ENCODE data around the gene SLC26A6. TPM values are rescaled to one million over a fixed set of nuclear protein-coding genes. Genes with fewer than 3 reads are reported as not detected.

Gene SLC26A6
- total RNA-seq, 1 donor from 2014 or later = 19.9 TPM

DNA sequence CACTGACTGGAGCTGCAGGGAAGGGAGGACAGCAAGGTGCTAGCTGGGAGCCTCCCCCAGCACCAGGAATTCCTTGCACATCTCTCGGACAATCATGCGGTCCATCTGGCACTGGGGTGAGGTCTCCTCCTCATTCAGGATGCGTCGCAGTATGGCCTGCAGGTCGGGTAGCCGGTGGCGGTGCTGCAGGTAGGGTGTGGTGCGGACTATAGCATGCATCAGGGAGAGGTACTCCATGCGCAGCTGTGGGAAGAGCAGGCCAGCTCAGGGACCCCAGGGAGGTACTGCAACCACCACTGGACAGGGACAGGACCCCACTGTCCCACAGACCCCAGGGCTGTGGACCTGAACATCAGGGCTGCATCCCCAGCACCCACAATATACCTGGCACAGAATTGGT lies 39.2 kb upstream of the SLC26A6 start:
- no peaks in the 10 kb centered on the region for H3K27me3 ChIP-seq
- intact Hi-C loops (cut with DNase I) = no loop called here
- H3K27ac ChIP-seq = no peak overlapping the region
- peaks cover 16% of the 10 kb centered on the region for H3K36me3 ChIP-seq
- no peak for TF ChIP-seq CTCF (IDR thresholded peaks at IDR 0.05)
- H3K4me3 ChIP-seq = no peak overlapping the region
- no peak for ATAC-seq
- H3K4me1 ChIP-seq = no peaks in the 10 kb centered on the region
- H3K9me3 ChIP-seq = no peaks in the 10 kb centered on the region
- DNase-seq = no peak

DNA sequence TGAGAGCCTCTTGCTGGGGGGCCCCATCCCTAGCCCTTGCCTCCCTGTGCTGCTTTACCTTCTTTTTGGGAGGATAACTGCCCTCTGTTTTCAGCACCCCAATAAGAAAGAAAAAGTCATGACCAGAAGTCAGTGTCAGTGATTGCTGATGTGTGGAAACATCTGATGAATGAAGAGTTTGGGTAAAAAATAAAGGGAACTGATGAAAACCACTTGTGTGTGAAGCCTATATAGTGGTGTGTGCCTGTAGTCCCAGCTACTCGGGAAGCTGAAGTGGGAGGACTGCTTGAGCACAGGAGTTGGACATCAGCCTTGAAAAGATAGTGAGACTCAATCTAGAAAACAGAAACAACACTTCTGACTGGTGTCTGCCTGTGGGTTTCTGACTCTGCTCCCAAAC lies 37.3 kb upstream of the SLC26A6 start:
- Histone ChIP-seq H3K27ac (no peak overlapping the region), H3K4me1 (no peaks in the 10 kb centered on the region), H3K36me3 (peaks cover 6% of the 10 kb centered on the region), H3K4me3 (no peak overlapping the region), H3K27me3 (no peaks in the 10 kb centered on the region), H3K9me3 (no peaks in the 10 kb centered on the region)
- DNase-seq (no peak), ATAC-seq (no peak)
- intact Hi-C loops (cut with DNase I) = no loop called here
- no peak for TF ChIP-seq CTCF (IDR thresholded peaks at IDR 0.05)

- intact Hi-C loops (cut with DNase I) = no loop called here
- DNase-seq = no peak
- H3K27me3 ChIP-seq = peaks cover 31% of the 10 kb centered on the region
- no peaks in the 10 kb centered on the region for H3K36me3 ChIP-seq
- H3K27ac ChIP-seq = no peak overlapping the region
- H3K4me3 ChIP-seq = no peak overlapping the region
- no peak for TF ChIP-seq CTCF (IDR thresholded peaks at IDR 0.05)
- H3K9me3 ChIP-seq = no peaks in the 10 kb centered on the region
- peaks cover 19% of the 10 kb centered on the region for H3K4me1 ChIP-seq
- ATAC-seq = no peak
Measured at GRCh38 chr3:48664929-48665328, 29.7 kb upstream of the SLC26A6 start.

DNA sequence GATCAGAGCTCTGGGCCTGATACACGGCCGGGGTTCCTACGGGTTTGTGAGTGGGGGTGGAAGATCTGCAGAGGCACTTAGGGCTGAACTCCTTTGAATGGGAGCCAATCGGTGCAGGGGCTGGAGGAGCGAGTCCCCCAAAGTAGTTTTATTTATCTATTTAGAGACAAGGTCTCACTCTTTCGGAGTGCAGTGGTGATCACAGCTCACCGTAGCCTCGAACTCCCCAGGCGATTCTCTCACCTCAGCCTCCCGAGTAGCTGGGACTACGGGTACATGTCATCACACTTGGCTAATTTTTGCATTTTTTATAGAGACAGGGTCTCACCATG lies 29.0 kb upstream of the SLC26A6 start:
- ATAC-seq (no peak), DNase-seq (no peak)
- Histone ChIP-seq H3K9me3 (no peaks in the 10 kb centered on the region), H3K36me3 (no peaks in the 10 kb centered on the region), H3K27ac (no peak overlapping the region), H3K4me1 (peaks cover 19% of the 10 kb centered on the region), H3K4me3 (no peak overlapping the region), H3K27me3 (peaks cover 31% of the 10 kb centered on the region)
- no peak for TF ChIP-seq CTCF (IDR thresholded peaks at IDR 0.05)
- intact Hi-C loops (cut with DNase I) = no loop called here

DNA sequence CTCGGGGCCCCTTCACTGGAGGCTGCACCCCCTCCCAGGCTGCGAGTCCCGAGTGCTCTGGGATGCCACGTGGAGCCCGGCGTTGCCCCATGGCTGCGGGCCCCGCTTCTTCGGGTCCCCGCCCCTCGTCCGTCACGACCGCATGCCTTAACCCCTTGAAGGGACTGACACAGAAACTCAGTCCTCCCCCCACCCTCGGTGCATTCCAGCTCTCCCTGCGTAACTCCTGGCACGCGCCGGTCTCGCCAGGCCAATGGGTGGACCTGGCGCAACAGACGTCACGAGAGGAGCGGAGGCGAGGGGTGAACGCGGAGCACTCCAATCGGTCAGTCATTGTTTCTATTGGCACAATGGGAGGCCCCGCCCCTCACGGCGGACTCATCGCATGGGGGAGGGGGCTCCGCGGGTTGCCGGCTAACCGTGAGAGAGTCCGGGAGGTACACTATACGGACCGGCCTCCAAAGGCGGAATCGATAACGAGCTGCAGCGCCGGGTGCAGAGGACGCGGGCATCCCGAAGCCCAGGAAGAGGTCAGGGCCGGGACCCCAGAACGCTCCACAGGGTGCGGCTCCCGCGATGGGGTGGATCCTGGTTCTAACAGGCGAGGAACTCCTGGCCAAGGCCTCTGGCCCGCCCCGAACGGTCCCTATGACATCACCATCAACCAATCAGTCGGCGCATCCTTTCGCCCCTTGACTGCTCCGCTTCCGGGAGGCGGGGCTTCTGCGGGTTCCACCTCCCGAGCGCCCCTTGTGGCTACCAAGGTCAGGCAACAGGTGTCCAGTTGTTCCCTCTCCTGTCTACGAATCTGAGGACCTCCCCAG lies 28.4 kb upstream of the SLC26A6 start:
- intact Hi-C loops (cut with DNase I) = no loop called here
- ATAC-seq (peak; percentile 90), DNase-seq (peak; percentile 93)
- H3K36me3 ChIP-seq = no peaks in the 10 kb centered on the region
- peak; percentile 61 for TF ChIP-seq CTCF (IDR thresholded peaks at IDR 0.05)
- peaks cover 19% of the 10 kb centered on the region for H3K4me1 ChIP-seq
- H3K9me3 ChIP-seq = no peaks in the 10 kb centered on the region
- H3K27ac ChIP-seq = peak overlapping the region; percentile 66
- peak overlapping the region; percentile 61 for H3K4me3 ChIP-seq
- H3K27me3 ChIP-seq = peaks cover 31% of the 10 kb centered on the region
